Activated T-cell treated with anti-CD3 and anti-CD28 coated beads for 4 hours (primary cell): ENCODE results near the gene C11orf98.
"Not testable (repeated sequence)": the region's sequence is repeated elsewhere in the genome, so short reads cannot be mapped to it uniquely, and the experiment has no call there.

Source experiments
- DNase-seq: peaks from one replicate; pipeline ENCODE4 v3.0.0-alpha.2; 2020

C11orf98 gene

GRCh38 chr11:62680825-62681240 is 15.8 kb upstream of the C11orf98 start:
- DNase-seq, result no peak

DNA sequence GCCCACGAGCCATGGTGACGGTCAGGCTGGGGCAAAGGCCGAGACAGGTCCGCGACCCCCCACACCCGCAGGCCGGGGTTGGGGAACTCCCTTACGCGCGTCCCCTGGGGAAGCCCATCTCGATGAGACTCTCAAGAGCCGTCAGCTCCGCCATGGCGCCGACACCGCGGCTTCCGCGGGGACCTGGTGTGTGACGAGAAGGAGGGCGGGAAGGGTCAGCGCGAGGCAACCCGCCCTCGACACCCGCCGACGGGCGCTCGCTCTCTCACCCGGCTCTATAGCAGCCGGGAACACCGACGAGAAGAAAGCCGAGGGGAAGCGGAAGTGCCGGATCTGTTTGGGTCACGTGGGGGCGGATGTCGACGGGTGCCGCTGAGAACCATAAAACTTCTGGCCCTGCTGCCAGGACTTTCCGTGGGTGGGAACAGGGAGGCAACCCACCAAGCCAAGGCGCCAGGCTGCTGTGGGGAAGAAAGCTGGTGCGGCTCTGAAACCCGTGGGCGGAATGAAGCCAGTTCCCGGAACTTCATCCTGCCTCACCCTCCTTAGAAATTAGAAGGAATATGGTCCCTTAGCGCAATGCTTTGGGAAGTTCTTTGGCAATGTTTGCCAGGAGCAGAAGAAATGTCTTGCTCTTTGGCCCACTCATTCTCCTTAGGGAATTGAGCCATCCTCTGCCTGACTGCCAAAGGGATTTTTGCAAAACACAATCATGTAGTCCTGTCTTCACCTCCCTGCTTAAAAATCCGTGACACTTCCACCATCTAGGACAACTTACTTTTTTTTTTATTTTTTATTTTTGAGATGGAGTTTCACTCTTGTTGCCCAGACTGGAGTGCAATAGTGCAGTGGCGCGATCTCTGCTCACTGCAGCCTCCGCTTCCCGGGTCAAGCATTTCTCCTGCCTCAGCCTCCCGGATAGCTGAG is 14.0 kb upstream of the C11orf98 start, which contains the start of gene UBXN1:
Gene UBXN1, minus strand, starts transcription at position 304 of the 927 bp plus-strand sequence. Its CDS starts 150 bp downstream, at position 154.
- DNase-seq, result peak; percentile 80

DNA sequence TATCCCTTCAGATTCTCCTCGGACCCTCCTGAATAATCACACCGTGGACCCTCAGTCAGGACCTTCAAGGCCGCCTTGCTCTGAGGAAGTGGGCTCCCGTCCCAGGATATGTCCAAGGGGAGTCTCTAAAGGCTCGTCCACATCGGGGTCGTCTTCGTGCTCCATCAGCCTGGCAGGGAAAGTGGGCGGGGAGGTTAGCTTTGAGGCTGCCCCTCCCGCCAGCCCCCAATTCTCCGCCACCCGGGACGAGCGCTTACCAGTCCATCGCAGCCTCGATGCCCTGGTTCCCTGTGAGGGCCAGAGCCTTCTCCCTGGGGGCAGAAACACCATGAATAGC is 13.4 kb upstream of the C11orf98 start:
- DNase-seq, result no peak

- no peak for DNase-seq
These were observed 12.7 kb upstream of the C11orf98 start for GRCh38 chr11:62677714-62678113.

GRCh38 chr11:62677156-62677555 is 12.1 kb upstream of the C11orf98 start:
- DNase-seq, result no peak

GRCh38 chr11:62676698-62677097 is 11.7 kb upstream of the C11orf98 start:
- no peak for DNase-seq

DNA sequence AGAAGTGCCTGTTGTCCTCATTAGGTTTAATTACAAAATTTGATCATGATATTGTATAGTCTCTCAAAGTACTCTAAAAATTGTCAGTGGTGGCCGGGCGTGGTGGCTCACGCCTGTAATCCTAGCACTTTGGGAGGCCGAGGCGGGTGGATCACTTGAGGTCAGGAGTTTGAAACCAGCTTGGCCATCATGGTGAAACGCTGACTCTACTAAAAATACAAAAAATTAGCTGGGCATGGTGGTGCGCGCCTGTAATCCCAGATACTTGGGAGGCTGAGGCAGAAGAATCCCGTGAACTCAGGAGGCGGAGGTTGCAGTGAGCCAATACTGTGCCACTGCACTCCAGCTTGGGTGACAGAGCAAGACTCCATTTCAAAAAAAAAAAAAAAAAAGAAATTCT is 10.4 kb upstream of the C11orf98 start:
- not testable (repeated sequence) for DNase-seq

GRCh38 chr11:62673196-62673525 is 8.2 kb upstream of the C11orf98 start:
- DNase-seq, result no peak

DNA sequence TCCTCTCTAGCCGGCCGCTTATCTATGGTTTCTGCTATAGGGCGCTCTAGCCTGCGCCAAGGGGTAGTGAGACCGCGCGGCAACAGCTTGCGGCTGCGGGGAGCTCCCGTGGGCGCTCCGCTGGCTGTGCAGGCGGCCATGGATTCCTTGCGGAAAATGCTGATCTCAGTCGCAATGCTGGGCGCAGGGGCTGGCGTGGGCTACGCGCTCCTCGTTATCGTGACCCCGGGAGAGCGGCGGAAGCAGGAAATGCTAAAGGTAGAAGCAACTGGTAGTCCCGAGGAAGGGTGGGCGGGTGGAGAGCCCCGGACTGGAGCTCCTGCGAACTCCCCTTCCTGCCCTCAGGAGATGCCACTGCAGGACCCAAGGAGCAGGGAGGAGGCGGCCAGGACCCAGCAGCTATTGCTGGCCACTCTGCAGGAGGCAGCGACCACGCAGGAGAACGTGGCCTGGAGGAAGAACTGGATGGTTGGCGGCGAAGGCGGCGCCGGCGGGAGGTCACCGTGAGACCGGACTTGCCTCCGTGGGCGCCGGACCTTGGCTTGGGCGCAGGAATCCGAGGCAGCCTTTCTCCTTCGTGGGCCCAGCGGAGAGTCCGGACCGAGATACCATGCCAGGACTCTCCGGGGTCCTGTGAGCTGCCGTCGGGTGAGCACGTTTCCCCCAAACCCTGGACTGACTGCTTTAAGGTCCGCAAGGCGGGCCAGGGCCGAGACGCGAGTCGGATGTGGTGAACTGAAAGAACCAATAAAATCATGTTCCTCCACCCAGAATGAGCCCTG is 6.8 kb upstream of the C11orf98 start, which contains the start of the genes LBHD1 and UQCC3:
Gene LBHD1, minus strand, starts transcription at position 660 of the 782 bp plus-strand sequence. CDS start 2,236 bp downstream, outside the sequence.
Gene UQCC3, plus strand, starts transcription at position 66 of the 782 bp plus-strand sequence. Its CDS starts 73 bp downstream, at position 139.
- DNase-seq, result peak; percentile 59

DNA sequence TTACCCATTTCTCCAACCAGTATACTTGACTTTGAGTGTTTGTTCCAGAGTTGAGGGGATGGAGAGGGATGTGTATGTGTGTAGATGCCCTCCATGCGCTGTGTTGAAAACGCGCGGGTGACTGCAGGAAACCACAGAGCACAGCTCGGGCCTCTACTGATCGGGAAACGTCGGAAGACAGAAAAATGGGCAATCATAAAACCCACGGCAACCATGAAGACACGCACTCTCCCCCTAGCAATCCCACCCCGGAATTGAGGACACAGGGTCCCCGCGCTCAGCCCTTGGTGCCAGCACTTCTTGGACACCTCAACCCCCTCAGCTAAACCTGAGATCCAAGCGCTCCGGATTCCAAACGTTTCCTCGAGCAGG is 6.2 kb upstream of the C11orf98 start:
- no peak for DNase-seq

GRCh38 chr11:62669420-62670161 is 4.6 kb upstream of the C11orf98 start:
- DNase-seq, result no peak

- no peak for DNase-seq
These were observed 2.5 kb upstream of the C11orf98 start for GRCh38 chr11:62667460-62667859.

GRCh38 chr11:62666259-62666926 is 1.4 kb upstream of the C11orf98 start:
- DNase-seq, result no peak

DNA sequence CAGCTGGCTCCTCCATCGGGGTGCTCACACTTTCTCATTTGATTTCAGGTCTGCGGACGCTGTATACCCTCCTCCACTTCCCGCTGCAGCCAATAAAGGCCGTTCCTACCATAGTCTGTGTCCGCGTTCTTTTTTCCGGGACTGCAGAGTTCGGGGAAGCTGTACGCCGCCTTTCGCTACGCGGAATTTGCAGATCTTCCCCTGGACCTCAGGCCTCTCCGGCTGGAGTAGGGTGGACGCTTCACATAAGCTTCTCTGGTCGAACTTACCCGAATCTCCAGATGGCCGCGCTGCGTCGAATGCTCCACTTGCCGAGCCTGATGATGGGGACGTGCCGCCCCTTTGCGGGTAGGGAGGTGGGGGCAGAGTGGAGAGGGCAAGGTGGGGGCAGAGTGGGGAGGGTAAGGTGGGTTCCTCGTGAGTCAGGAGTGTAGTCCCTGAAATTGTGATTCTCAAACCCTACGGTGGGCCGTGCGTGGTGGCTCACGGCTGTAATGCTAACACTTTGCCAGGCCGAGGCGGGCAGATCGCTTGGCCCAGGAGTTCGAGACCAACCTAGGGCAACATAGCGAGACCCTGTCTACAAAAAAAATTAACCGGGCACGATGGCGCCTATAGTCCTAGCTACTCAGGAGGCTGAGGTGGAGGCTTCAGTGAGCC is 719 bp upstream of the C11orf98 start:
- DNase-seq, result peak; percentile 61

DNA sequence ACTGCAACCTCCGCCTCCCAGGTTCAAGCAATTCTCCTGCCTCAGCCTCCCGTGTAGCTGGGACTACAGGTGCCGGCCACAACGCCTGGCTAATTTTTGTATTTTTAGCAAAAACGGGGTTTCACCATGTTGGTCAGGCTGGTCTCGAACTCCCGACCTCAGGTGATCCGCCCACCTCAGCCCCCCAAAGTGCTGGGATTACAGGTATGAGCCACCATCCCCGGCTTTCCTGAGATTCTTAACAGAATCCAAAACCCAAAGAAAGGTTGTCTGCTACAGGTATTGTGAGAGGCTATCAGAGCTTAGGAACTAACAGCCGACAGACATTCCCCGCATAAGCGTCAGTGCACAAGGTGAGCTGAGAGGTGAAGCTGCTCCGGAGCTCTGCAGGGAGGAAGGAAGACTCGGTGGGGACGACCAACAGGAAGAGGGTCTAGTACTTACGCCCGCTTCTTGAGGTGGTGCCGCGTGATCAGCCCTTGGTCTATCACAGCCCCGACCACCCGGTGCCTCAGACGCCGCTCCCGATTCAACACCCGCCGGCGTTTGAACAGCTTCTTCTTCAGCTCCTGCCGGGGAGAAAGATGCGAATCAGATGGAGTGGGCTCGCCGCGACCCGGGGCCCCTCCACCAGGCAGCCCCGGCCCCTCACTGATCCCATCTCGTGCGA is 470 bp downstream of the C11orf98 start:
- no peak for DNase-seq

- DNase-seq, result no peak
These were observed 8.1 kb downstream of the C11orf98 start for GRCh38 chr11:62656796-62657429.

GRCh38 chr11:62654297-62654696 is 10.7 kb downstream of the C11orf98 start:
- no peak for DNase-seq

DNA sequence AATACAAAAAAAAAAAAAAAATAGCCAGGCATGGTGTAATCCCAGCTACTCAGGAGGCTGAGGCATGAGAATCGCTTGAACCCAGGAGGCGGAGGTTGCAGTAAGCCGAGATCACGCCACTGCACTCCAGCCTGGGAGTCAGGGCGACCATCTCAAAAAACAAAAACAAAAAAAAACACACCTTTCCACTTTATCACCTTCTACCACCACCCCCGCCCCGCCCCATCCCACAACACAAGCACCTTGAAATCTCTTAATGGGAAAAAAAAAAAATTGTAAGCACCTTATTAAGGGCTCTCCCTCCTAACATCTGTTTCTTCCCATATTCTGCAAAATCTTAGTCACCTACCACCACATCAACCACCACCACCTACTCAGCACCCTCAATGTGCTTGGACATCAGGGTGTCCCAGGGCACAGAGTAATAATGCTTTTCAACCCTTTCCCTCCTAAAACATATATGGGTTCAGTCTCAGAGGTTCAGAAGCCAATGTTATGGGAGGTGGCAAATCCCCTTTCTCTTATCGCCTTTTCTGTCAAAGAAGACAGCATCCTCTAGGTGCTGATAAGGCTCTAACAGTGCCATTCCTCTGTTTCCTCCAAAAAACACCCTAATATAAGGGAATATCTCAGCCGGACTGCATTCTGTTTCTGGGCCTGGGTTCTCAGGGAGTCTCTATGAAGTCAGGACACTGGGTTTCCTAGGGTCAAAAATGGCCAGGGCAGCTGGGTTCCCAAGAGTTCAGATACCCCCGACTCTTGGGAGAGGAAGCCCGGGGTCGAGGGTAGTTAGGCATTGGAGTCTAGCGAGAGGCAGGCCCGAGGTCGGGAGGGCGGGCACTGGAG is 12.6 kb downstream of the C11orf98 start:
- DNase-seq, result no peak

- not testable (repeated sequence) for DNase-seq
These were observed 14.7 kb downstream of the C11orf98 start for GRCh38 chr11:62650283-62650682.

DNA sequence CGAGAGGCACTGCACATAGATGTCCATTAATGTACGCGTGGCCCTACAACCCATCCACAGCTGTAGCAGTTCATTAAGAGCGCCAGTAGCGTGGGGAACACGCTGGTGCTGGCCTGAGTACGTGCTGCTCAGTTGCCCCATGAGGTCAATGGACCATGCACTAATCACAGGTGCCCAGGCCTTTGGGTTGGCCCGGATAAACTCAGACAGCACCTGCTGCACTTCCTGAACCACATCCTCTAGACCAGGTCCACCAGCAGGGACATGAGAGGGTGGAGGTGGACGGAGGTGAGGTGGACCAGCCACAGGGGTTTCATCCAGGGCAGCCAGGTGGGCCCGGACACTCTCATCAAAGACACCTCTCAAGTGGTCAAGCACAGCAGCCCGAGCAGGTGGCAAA is 15.5 kb downstream of the C11orf98 start:
- no peak for DNase-seq
